NCI-H510A (cell line): ENCODE results near the gene INTS3.
"Not testable (repeated sequence)": the region's sequence is repeated elsewhere in the genome, so short reads cannot be mapped to it uniquely, and the experiment has no call there.

Experiments used
- DNase-seq: peaks from one replicate; lab custom pipeline; 2025; lab: John Stamatoyannopoulos, UW

Gene INTS3

GRCh38 chr1:153763365-153764225 lies 35.7 kb downstream of the INTS3 start:
- no peak for DNase-seq

DNA sequence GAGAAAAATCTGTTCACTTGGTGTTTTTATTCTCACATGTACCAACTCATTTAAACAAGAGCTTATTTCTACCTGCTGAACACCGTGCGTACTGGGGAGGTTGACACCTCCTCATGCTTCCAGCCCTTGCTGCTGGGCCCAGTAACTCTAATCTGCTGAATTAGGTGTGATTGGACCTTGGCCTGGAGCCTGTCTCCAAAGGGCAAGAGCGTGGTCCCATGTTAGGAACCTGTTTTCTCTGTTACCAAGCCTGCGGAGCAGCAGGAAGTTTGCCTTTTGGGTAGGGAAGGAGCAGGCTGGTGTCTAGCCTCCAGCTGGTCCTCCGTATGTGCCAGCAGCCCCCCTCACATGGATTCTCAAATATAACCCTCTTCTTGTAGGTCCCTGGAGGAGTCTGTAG lies 36.5 kb downstream of the INTS3 start:
- DNase-seq = no peak

- not testable (repeated sequence) for DNase-seq
Measured at GRCh38 chr1:153766663-153767062, 38.8 kb downstream of the INTS3 start.

- no peak for DNase-seq
Measured at GRCh38 chr1:153767519-153767918, 39.7 kb downstream of the INTS3 start.

GRCh38 chr1:153768316-153769181 lies 40.7 kb downstream of the INTS3 start:
- DNase-seq = no peak

DNA sequence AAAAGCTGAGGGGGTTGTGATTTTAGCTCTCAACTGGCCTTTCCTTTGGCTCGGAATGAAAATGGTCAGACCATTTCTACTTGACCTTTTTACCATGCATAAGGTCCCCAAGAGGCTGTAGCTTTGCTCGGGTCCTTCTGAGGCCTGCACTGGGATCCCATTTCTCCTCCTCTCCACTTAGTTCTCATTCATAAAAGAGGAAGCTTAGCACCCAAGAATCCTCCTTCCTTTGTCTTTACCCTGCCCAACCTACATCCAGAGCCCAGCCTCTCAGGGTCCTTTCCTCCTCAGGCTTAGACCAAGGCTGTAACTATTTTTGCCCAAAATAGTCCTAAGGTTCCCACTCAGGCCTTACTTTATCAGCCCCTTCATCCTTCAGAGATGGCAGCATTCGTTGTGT lies 41.4 kb downstream of the INTS3 start:
- no peak for DNase-seq

DNA sequence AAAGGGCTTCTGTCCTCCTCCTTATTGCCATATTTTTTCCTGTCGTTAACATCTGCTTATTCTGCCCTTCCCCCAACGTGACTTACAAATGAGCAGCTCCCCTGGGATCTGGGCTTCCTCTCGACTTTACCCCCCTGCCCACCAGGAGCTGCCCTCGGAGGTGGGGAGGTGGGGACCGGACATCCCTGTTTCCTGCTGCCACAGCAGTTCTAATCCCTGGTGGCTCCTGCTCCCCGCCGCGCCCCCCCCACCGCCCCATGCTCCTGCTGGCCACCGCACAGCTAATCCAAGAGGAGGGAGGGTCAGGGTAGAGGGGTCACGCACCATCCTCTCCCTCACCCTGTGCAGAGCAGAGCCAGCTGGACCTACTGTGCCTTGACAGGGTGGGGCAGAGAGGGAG lies 42.9 kb downstream of the INTS3 start:
- DNase-seq = no peak

DNA sequence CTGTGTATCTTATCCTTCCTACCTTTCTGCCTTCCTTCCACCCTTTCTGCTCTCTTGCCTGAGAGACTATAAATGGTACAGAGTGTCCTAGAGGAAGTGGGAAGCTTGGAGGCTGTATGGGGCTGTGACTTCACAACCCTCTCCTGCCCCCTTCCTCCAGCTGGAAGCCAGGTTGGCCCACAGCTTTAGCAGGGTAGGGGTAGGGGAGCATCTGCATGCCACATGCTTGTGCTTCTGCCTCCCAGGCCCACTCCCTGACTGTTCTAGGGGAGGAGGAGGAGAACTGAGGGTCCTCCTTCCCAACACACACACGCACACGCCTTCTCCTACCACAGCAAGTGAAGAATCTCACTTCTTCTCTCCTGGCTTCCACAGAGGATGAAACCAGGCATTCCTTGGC lies 43.4 kb downstream of the INTS3 start:
- DNase-seq = no peak

DNA sequence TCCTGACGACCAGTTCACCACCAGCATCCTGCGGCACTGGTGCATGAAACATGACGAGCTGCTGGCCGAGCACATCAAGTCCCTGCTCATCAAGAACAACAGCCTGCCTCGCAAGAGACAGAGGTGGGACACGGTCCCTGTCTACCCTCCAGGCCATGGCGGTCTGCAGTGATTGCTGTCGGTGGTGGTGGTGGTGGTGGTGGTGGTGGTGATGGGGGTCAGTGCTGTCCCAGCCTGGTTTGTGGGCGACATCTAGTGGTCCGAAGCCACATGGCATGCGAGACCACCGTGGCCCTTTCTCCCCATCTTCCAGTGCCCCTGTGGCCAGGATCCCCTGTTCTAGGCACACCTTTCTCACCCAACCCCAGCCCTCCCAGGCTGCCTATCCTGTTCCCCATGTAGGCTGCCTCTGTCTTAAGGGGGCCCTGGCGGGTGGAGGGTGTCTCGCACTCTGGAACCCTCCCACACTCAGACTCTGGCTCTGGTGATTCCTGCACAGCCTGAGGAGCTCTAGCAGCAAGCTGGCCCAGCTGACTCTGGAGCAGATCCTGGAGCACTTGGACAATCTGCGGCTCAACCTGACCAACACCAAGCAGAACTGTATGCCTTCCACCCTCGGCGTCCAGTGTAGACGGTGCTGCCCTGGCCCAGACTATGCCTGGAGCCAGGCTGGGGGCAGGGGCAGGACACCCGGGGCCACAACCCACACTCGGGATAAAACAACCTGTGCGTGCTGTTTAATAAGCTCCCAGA lies 44.2 kb downstream of the INTS3 start:
- DNase-seq = no peak

DNA sequence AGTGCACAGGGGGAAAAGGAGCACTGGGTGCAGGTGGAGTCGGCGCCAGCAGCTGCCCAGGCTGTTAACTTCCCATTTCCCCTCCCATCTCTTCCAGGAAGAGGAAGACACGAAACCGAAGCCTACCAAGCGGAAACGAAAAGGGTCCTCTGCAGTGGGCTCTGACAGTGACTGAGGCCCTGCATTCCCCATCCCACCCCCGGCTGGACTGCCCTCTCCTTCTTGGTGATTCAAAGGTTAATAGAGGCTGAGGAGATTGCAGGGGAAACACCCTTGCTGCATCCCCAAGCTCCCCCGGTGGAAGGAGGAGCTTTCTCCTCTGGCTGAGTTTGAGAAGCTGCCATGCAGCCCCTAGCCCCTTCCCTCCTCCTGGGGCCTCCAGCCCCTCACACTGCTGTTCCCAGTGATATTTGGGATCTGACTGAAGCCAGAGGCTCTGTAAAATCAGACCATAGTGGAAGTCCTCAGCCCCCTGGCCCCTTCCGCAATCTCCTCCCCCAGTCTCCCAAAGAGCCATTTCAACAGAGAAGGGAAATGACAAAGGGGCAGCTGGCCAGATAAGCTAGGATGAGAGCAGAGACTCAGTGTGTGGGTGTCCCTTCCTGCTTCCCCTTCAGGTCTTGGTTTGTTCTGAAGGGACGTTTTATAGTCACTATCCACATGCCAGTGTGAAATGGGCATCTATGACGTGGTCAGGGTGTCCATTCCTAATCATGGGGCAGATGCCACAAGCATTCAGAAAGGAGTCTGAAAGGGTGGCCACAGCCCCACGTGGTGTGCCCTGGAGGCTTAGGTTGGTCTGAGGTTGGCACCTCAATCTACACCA lies 45.5 kb downstream of the INTS3 start:
- no peak for DNase-seq

DNA sequence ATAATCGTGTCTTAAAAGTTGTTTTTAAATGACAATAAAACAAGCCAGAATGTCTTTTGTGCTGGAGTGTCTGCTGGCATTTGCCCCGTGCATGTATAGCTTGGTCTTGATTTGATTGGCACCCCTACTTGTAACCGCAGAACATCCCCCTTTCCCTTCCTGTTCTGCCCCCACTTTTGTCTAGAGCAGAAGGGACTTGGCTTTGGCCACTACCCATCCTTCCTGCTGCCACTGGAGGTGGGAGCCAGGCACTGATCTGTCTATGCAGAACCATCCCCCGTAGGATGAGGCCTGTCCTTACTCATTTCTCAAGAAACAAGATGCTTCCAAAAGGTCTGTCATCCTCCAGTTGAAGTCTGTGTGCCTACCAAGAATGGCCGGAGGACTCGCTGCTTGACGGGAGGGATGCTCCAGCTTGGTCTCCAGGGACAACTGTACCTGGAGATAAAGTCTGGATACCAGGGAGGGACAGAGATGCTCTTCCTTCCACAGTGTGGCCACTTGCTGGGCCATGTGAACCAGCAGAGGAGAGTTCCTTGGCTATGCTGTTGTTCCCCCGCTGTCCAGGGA lies 46.3 kb downstream of the INTS3 start:
- no peak for DNase-seq

DNA sequence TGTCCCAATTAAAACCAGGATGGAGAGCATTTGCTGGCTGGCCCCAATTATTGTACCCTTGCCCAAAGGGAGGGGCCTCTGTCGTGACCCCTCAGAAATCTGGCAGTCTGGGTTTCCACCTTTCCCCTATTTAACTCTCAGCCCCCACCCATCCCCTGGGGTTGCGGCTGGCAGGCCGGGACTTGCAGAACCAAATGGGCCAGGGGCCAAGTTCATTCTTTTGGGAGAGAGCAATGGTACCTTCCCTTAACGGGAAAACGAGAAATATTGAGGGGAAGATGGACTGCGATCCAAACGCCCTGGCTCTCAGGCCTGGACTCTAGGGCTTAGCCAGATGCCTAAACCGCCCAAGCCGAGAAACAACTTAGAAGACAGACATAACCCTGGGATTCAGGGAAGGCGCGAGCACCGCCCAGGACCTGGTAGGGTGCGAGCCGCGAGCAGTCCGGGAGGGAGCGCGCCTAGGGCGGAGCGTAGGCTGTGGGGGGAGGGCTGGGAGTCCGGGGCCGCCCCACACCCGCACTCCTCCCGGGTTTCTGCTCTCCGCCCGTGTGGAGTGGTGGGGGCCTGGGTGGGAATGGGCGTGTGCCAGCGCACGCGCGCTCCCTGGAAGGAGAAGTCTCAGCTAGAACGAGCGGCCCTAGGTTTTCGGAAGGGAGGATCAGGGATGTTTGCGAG lies 47.1 kb downstream of the INTS3 start, which contains the start of gene SLC27A3:
Gene SLC27A3, plus strand, starts transcription at position 628 of the 678 bp plus-strand sequence. CDS start 91 bp downstream, outside the sequence.
- DNase-seq = peak; percentile 78

GRCh38 chr1:153775458-153776327 lies 47.8 kb downstream of the INTS3 start:
- DNase-seq = peak; percentile 78

DNA sequence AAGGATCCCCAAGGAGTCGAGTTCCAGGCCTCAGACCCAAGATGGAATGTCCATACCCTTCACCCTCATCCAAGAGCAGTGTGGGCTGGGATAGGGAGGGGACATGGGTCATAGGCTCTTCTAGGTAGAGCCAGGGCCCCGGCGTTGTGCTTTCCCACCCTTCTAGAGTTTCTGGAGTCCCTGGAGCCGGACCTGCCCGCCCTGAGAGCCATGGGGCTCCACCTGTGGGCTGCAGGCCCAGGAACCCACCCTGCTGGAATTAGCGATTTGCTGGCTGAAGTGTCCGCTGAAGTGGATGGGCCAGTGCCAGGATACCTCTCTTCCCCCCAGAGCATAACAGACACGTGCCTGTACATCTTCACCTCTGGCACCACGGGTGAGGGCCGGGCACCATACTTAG lies 48.5 kb downstream of the INTS3 start:
- DNase-seq = no peak

DNA sequence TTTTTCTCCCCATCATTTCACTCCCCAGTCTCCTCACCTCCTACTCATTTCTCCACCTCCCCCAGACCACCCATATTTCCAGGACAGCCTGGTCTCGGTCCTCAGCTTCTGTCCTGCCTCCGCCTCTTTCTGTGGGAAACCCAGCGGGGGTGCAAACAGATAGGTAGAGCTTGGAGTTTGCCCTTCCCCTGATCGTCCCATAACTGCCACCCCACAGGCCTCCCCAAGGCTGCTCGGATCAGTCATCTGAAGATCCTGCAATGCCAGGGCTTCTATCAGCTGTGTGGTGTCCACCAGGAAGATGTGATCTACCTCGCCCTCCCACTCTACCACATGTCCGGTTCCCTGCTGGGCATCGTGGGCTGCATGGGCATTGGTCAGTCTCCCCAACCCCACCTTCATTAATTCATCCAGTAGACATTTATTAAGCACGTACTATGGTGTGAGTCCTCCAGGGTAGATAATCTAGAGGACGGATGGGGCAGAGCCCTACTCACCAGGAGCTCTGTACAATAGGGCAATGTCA lies 49.1 kb downstream of the INTS3 start:
- no peak for DNase-seq

DNA sequence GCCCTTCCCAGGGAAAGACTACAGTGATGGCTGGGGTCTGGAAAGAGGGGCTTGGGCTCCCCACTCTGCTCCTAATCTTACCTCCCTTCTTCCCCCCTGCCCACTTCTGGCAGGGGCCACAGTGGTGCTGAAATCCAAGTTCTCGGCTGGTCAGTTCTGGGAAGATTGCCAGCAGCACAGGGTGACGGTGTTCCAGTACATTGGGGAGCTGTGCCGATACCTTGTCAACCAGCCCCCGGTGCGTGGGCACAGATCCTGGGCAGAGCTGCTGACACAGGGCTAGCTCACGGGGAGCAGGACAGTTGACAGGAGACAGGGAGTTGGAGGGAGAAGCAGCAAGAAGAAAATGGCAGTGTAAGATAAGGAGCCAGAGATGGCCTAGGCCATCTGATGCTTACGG lies 49.8 kb downstream of the INTS3 start:
- no peak for DNase-seq

GRCh38 chr1:153778051-153778823 lies 50.4 kb downstream of the INTS3 start:
- DNase-seq = no peak

DNA sequence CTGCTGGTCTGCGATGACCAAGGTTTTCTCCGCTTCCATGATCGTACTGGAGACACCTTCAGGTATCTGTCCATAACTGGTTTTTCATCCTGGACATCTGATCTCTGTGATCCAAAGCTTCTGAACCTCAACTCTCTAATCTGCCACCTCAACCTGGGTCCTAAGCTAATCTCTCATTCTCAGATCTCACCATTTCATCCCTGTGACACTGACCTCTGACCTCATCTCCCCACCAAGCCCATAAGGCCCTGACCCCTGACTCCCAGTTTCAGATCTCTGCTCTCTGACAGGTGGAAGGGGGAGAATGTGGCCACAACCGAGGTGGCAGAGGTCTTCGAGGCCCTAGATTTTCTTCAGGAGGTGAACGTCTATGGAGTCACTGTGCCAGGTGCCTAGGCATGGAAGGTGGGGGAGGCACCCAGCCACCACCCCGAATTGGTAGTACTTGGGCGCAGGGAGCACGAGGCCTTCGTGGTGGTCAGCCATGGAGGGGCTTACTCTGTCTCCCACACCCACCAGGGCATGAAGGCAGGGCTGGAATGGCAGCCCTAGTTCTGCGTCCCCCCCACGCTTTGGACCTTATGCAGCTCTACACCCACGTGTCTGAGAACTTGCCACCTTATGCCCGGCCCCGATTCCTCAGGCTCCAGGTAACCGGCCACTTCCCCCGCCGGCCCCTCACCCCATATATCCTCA lies 51.1 kb downstream of the INTS3 start:
- no peak for DNase-seq
